GM13976 (cell line): ENCODE results near the gene MAPT.
"Not testable (repeated sequence)": the region's sequence is repeated elsewhere in the genome, so short reads cannot be mapped to it uniquely, and the experiment has no call there.

Source experiments
- DNase-seq: peaks from one replicate; pipeline ENCODE4 v3.0.0; 2012; ENCODE audit warnings: low spot score
- CTCF ChIP-seq: IDR thresholded peaks from 2 replicates; pipeline ENCODE4 v1.5.1; 2012; ENCODE audit warnings: borderline replicate concordance, mild to moderate bottlenecking; ENCODE audit not compliant: insufficient read depth; ENCODE audit errors: extremely low read depth, missing control alignments, control extremely low read depth
- in situ Hi-C: fragments of 300-500 bp; cut with MboI; formaldehyde crosslinking; loops from one replicate; pipeline ENCODE4 v1.12.0; 2022; ENCODE audit warnings: low sequenced_read_pairs, mixed read lengths, inconsistent platforms; ENCODE audit not compliant: unreplicated experiment

MAPT gene

GRCh38 chr17:45908460-45908859 lies 14.1 kb downstream of the MAPT start:
- TF ChIP-seq CTCF: no peak
- in situ Hi-C loops: no loop called here
- DNase-seq: no peak

- no peak for TF ChIP-seq CTCF
- DNase-seq: no peak
- in situ Hi-C loops: no loop called here
Observed at GRCh38 chr17:45908935-45909334, 14.6 kb downstream of the MAPT start.

- no peak for DNase-seq
- TF ChIP-seq CTCF: no peak
- in situ Hi-C loops: no loop called here
Observed at GRCh38 chr17:45910667-45911066, 16.3 kb downstream of the MAPT start.

GRCh38 chr17:45912319-45912718 lies 18.0 kb downstream of the MAPT start:
- in situ Hi-C loops: no loop called here
- no peak for TF ChIP-seq CTCF
- DNase-seq: no peak

GRCh38 chr17:45913030-45913429 lies 18.7 kb downstream of the MAPT start:
- in situ Hi-C loops: not testable (repeated sequence)

GRCh38 chr17:45914047-45914717 lies 19.8 kb downstream of the MAPT start:
- no peak for DNase-seq
- in situ Hi-C loops: no loop called here
- no peak for TF ChIP-seq CTCF

More at GRCh38 chr17:45913030-45913429, 18.7 kb downstream of the MAPT start:
- DNase-seq: not testable (repeated sequence)

- in situ Hi-C loops: no loop called here
- DNase-seq: no peak
- no peak for TF ChIP-seq CTCF
Observed at GRCh38 chr17:45915263-45915662, 20.9 kb downstream of the MAPT start.
